ENCODE results near the gene SEMA5A. TPM values are rescaled to one million over a fixed set of nuclear protein-coding genes. Genes with fewer than 3 reads are reported as not detected.

The SEMA5A gene
- total and polyA plus RNA-seq, 2 of the 8 experiments (the other 6 are each of a cell fraction or from before 2014, with no cell fraction given): 5.3 to 8.9 TPM

- H3K14ac ChIP-seq (ENCODE audit: insufficient read length): no peak overlapping the region
- no peak overlapping the region for H2BK5ac ChIP-seq (ENCODE audit: low read depth, low read length)
- no peak overlapping the region for H2BK120ac ChIP-seq (replicated peaks; ENCODE audit: low read depth, low read length)
- H4K5ac ChIP-seq (ENCODE audit: insufficient read length, low read depth, low read length): no peak overlapping the region
- H3K27me3 ChIP-seq (replicated peaks in 1 of 4; ENCODE audit: control insufficient read depth in 3 of 4, extremely low read depth in 1 of 4, insufficient read depth in 3 of 4, low read length in 3 of 4): no peaks in the 10 kb centered on the region
- no peak overlapping the region for H3K4me2 ChIP-seq (ENCODE audit: insufficient read depth in 1 of 2, low read depth in 2 of 2, low read length in 2 of 2)
- H2BK15ac ChIP-seq (ENCODE audit: low read length): no peak overlapping the region
- no peaks in the 10 kb centered on the region; the same call in 1 of the 2 replicates for H3K79me1 ChIP-seq (ENCODE audit: low read depth, low read length)
- H4K8ac ChIP-seq (ENCODE audit: extremely low read depth, insufficient read depth, low read length): no peak overlapping the region
- H3K4me1 ChIP-seq (replicated peaks in 1 of 4; ENCODE audit: control insufficient read depth in 3 of 4, insufficient read depth in 4 of 4, low read length in 3 of 4): no peaks in the 10 kb centered on the region
- H3K9me3 ChIP-seq (ENCODE audit: insufficient read depth in 2 of 2, low read depth in 1 of 2, low read length in 1 of 2): peaks cover 5 to 11% of the 10 kb centered on the region in 2 experiments; a peak in 3 of 4 replicates
- ChIA-PET CTCF (ENCODE audit: partially characterized antibody) (no interaction called here), POLR2A (ENCODE audit: partially characterized antibody) (no interaction called here)
- WGBS, 2 experiments (ENCODE audit: extremely low coverage in 1 of 2, insufficient coverage in 1 of 2, insufficient read length in 1 of 2, insufficient replicate concordance in 2 of 2, low coverage in 1 of 2, low lambda C conversion rate in 2 of 2, missing lambda C conversion rate in 1 of 2): 91% methylated on average over 3 of the region's 3 CpGs; no CpG with 5 or more reads in 1 of the 2 experiments
- H3K4me3 ChIP-seq (ENCODE audit: extremely low read depth in 1 of 4, insufficient read depth in 2 of 4, low read depth in 3 of 4, low read length in 4 of 4): no peak overlapping the region
- H2AK5ac ChIP-seq (ENCODE audit: low read depth, low read length): no peak overlapping the region
- H3K9ac ChIP-seq (replicated peaks in 1 of 4; ENCODE audit: extremely low read depth in 1 of 4, low read depth in 3 of 4, low read length in 3 of 4): no peak overlapping the region
- H4K91ac ChIP-seq (replicated peaks; ENCODE audit: insufficient read length, low read length): no peak overlapping the region
- H3K36me3 ChIP-seq (ENCODE audit: control insufficient read depth in 2 of 4, insufficient read depth in 4 of 4, low read length in 3 of 4): no peaks in the 10 kb centered on the region
- no peak overlapping the region for H2BK12ac ChIP-seq (ENCODE audit: low read depth, low read length)
- no peak overlapping the region for H3K4ac ChIP-seq (replicated peaks; ENCODE audit: insufficient read length, low read depth, low read length)
- H3K56ac ChIP-seq (replicated peaks; ENCODE audit: insufficient read length, low read depth, low read length): no peak overlapping the region
- H2BK20ac ChIP-seq (ENCODE audit: low read length): no peak overlapping the region
- no peak overlapping the region for H2AFZ ChIP-seq (ENCODE audit: low read length)
- H3K27ac ChIP-seq (ENCODE audit: low read depth, low read length): no peak overlapping the region
- no peak overlapping the region for H3K18ac ChIP-seq (ENCODE audit: extremely low read depth, low read length)
- FAIRE-seq (no peak), DNase-seq (ENCODE audit: low read depth in 1 of 2, low spot score in 2 of 2) (no peak)
- no peaks in the 10 kb centered on the region for H3K79me2 ChIP-seq (ENCODE audit: control insufficient read depth in 1 of 2, insufficient read depth in 2 of 2, low read length in 2 of 2)
- no peak overlapping the region for H3K23ac ChIP-seq (ENCODE audit: insufficient read length)
- no peaks in the 10 kb centered on the region for H3K23me2 ChIP-seq (ENCODE audit: low read depth, low read length)
- no peaks in the 10 kb centered on the region for H4K20me1 ChIP-seq (replicated peaks in 1 of 2; ENCODE audit: control insufficient read depth in 1 of 2, insufficient read depth in 2 of 2, low read length in 2 of 2)
- no peak for TF ChIP-seq POLR2AphosphoS5 (IDR thresholded peaks at IDR 0.05; ENCODE audit: low read depth, low read length)
- no peak for TF ChIP-seq RXRA (IDR thresholded peaks at IDR 0.05; ENCODE audit: insufficient read depth, low read depth, low read length)
- no peak for TF ChIP-seq BRCA1 (IDR thresholded peaks at IDR 0.05; ENCODE audit: low read depth, low read length)
- no peak for TF ChIP-seq PHF8 (conservative IDR thresholded peaks at IDR 0.05; ENCODE audit: low read depth, low read length)
- TF ChIP-seq KDM1A (IDR thresholded peaks at IDR 0.05; ENCODE audit: borderline replicate concordance, low read length): no peak
- no peak for TF ChIP-seq MAFK (IDR thresholded peaks at IDR 0.05; ENCODE audit: low read depth, low read length)
- no peak for TF ChIP-seq CREB1 (IDR thresholded peaks at IDR 0.05)
- no peak for TF ChIP-seq TBP (IDR thresholded peaks at IDR 0.05; ENCODE audit: low read depth, low read length)
- TF ChIP-seq SIN3A (conservative IDR thresholded peaks at IDR 0.05 in 1 of 2, IDR thresholded peaks at IDR 0.05 in 1 of 2; ENCODE audit: low read depth in 1 of 2, low read length in 2 of 2): no peak
- no peak for TF ChIP-seq TEAD4 (IDR thresholded peaks at IDR 0.05; ENCODE audit: low read depth, low read length)
- TF ChIP-seq SUZ12 (IDR thresholded peaks at IDR 0.05; ENCODE audit: low read length): no peak
- TF ChIP-seq EGR1 (IDR thresholded peaks at IDR 0.05; ENCODE audit: borderline replicate concordance, low read depth, low read length): no peak
- TF ChIP-seq EP300 (IDR thresholded peaks at IDR 0.05; ENCODE audit: borderline replicate concordance in 1 of 2, low read depth in 2 of 2, low read length in 2 of 2): no peak
- no peak for TF ChIP-seq TCF12 (IDR thresholded peaks at IDR 0.05; ENCODE audit: low read depth, low read length)
- TF ChIP-seq CHD2 (IDR thresholded peaks at IDR 0.05; ENCODE audit: low read length): no peak
Observed at GRCh38 chr5:9278921-9279603, 266.8 kb downstream of the SEMA5A start.

Measured in H1 (cell line).